VCaP (cell line): ENCODE results near the gene CENPC.
"Not testable (repeated sequence)": the region's sequence is repeated elsewhere in the genome, so short reads cannot be mapped to it uniquely, and the experiment has no call there.

Source experiments
- H3K27ac ChIP-seq: fragments of 450-650 bp; 2 replicates; pipeline ENCODE4 v1.5.1; 2017
- CTCF ChIP-seq: fragments of 450-650 bp; conservative IDR thresholded peaks from 2 replicates; pipeline ENCODE4 v1.5.1; 2017; ENCODE audit warnings: mild to moderate bottlenecking, moderate library complexity

The CENPC gene

GRCh38 chr4:67452100-67452845 is 93.0 kb downstream of the CENPC start:
- H3K27ac ChIP-seq: no peak overlapping the region
- no peak for TF ChIP-seq CTCF

- no peak overlapping the region for H3K27ac ChIP-seq
- no peak for TF ChIP-seq CTCF
These were observed 93.8 kb downstream of the CENPC start for GRCh38 chr4:67451464-67451863.

DNA sequence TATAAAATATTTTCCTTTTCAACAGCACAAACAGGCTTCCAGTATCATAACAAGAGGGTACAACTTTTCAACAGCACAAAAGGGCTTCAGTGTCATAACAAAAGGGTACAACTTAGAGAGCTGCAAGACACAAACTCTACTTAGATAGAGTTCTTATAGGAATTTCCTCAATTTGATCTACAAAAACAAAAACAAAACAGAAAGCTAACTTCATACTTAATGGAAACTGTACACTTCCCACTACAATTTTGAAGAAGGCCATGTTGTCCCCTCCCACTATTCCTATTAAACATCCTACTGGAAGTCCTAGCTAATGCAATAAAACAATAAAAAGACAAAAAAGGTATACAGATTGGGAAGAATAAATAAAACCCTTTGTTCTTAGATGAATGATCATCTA is 96.7 kb downstream of the CENPC start:
- no peak for TF ChIP-seq CTCF
- H3K27ac ChIP-seq: no peak overlapping the region

DNA sequence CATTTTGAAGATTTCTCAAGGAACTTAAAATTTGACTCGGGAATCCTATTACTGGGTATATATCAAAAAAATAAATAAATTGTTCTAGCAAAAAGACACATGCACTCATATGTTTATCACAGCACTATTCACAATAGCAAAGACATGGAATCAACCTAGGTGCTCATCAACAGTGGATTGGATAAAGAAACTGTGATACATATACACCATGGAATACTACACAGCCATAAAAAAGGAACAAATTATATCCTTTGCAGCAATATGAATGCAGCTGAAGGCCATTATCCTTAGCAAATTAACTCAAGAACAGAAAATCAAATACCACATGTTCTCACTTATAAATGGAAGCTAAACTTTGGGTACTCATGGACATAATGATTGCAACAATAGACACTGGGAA is 97.4 kb downstream of the CENPC start:
- TF ChIP-seq CTCF: no peak
- no peak overlapping the region for H3K27ac ChIP-seq

DNA sequence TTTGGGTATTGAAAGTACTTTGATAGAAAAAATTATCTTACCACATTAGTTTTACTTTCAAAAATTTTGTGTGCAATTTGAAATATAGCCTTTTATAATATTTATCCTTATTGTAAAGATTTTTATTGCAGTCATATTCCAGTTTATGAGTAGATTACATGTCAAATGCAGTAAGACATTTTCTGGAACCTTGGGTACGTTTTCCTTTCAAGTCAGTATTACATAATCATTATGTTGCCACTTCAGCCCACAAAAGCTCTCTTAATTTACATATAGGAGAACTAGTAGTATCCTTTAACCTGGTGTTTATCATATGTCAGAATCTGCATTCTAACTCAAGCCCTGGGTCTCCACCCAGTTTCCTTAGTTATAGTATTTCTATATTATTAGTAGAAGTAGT is 98.5 kb downstream of the CENPC start:
- no peak overlapping the region for H3K27ac ChIP-seq
- TF ChIP-seq CTCF: no peak

GRCh38 chr4:67445881-67446280 is 99.4 kb downstream of the CENPC start:
- not testable (repeated sequence) for H3K27ac ChIP-seq

GRCh38 chr4:67438975-67439374 is 106.3 kb downstream of the CENPC start:
- H3K27ac ChIP-seq: no peak overlapping the region
- TF ChIP-seq CTCF: no peak

DNA sequence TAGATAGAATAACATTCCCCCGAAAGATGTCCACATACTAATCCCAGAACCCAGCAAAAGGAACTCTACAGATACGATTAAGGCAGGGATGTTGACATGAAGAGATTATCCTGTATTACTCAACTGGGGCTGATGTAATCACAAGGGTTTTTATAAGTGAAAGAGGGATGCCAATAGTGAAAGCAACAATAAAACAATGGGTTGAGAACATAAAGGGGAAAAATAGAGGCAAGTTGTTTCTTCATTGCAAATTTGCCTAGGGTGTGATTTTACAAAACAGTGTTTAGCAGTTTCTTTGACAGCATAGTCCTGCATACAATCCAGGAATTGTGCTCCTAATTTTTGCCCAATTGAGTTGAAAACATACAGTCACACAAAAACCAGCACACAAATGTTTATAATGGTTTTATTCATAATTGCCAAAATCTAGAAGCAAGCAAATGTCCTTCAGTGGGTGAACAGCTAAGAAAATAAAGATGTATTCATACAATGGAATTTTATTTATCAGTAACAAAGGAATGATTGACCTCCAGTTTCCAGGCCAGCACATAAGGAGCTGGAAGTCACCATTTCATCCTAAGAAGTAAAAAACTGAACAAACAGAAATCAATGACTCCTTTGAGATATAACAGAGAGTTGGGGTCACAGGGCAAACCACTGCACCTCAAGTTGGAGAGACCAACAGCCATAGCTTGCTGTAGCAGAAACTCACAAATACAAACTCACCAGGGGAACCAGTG is 107.2 kb downstream of the CENPC start:
- no peak for TF ChIP-seq CTCF
- no peak overlapping the region for H3K27ac ChIP-seq
